Lower leg skin (tissue), 4 donors: Measurements from ENCODE around the gene AFAP1L1. TPM values are rescaled to one million over a fixed set of nuclear protein-coding genes. Genes with fewer than 3 reads are reported as not detected.

Source experiments
- DNase-seq, 2 donors: peaks; one replicate each; pipeline ENCODE4 v3.0.0-alpha.2; 2019; ENCODE audit warnings: low spot score in 2 of 2
- H3K4me3 ChIP-seq: fragments of 200-600 bp; sonication (generic); 2 replicates; pipeline ENCODE4 v1.5.1; 2017; ENCODE audit warnings: mild to moderate bottlenecking, low read depth; ENCODE audit not compliant: poor library complexity, severe bottlenecking
- POLR2A ChIP-seq, 2 donors: fragments of 450-650 bp; IDR thresholded peaks; one replicate each; pipeline ENCODE4 v1.6.1; 2016 to 2017; ENCODE audit warnings: antibody characterized with exemption in 2 of 2, mild to moderate bottlenecking in 1 of 2, moderate library complexity in 1 of 2
- WGBS, 2 donors: methylation state at CpG; one replicate each; pipeline ENCODE4 v1.1.5; 2018; 5-methylcytosine and 5-hydroxymethylcytosine counted together
- intact Hi-C: fragments of 100-400 bp; cut with DNase I; formaldehyde crosslinking; loops from one replicate; pipeline ENCODE4 v1.15.0; 2023; ENCODE audit warnings: low total_unique reads
- total RNA-seq, 4 donors: library from RNA; depleted of rRNA; stranded (reverse); fragments of >200 nt; gene quantifications; one replicate each; pipeline ENCODE4 v1.1.0, GENCODE V29; 2016
- TF ChIP-seq, protein P1 (sequence below), 3 donors: fragments of 450-650 bp; IDR thresholded peaks; one replicate each; pipeline ENCODE4 v1.5.1; 2016; ENCODE audit warnings: antibody characterized with exemption in 3 of 3, mild to moderate bottlenecking in 3 of 3, moderate library complexity in 2 of 3

AFAP1L1 gene
- total RNA-seq, 4 donors from 2014 or later = 6.3 to 10.8 (median 8.0) TPM

DNA sequence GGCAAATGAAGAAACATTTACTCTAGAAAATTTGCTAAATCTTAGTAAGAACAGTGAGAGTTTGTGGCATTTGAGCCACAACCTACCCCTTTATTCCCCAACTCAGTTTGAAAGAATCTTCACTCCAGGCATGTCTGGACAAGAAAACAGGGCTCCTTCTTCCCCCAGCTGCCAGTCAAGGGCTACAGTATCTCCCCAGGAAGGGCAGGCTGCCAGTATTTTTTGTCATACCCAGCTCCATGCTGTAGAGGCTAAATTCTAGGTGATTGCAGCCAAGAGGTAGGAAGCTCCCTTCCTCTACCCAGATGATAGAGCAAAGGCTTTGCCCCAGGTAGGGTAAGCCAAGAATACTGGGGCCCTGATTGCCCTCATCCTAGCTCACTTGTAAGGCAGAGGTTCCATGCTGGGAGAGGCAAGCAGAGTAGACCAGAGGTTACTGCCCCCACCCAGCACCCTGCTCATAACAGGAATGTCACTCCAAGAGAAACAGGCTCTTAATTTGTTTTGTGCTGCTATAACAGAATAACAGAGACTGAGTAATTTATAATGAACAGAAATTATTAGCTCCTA lies 53.6 kb downstream of the AFAP1L1 start:
- H3K4me3 ChIP-seq = no peak overlapping the region
- intact Hi-C loops = no loop called here
- TF ChIP-seq, protein P1, sequence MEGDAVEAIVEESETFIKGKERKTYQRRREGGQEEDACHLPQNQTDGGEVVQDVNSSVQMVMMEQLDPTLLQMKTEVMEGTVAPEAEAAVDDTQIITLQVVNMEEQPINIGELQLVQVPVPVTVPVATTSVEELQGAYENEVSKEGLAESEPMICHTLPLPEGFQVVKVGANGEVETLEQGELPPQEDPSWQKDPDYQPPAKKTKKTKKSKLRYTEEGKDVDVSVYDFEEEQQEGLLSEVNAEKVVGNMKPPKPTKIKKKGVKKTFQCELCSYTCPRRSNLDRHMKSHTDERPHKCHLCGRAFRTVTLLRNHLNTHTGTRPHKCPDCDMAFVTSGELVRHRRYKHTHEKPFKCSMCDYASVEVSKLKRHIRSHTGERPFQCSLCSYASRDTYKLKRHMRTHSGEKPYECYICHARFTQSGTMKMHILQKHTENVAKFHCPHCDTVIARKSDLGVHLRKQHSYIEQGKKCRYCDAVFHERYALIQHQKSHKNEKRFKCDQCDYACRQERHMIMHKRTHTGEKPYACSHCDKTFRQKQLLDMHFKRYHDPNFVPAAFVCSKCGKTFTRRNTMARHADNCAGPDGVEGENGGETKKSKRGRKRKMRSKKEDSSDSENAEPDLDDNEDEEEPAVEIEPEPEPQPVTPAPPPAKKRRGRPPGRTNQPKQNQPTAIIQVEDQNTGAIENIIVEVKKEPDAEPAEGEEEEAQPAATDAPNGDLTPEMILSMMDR (IDR thresholded peaks at IDR 0.05) = no peak
- no peak for TF ChIP-seq POLR2A (IDR thresholded peaks at IDR 0.05)
- peak in 1 of 2 donors; percentile 54 for DNase-seq

DNA sequence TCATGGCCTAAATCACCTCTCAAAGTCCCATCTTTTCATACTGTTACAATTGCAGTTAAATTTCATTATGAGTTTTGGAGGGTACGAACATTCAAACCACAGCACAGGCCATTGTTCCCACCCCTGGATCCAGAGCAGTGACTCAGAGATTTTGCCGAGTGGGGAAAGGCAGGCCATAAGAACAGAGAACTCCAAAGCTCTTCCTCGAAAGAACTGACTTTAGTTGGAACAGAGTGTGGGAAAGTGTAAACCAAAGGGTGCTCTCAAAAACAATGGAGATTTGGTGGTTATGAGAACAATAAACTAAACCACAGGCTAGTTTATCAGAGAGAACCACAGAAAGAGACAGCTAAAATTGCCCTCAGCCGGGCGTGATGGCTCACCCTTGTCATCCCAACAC lies 54.2 kb downstream of the AFAP1L1 start:
- H3K4me3 ChIP-seq = no peak overlapping the region
- WGBS, 2 donors = 92 to 96% methylated on average over 5 of the region's 5 CpGs
- TF ChIP-seq POLR2A (IDR thresholded peaks at IDR 0.05) = no peak
- TF ChIP-seq, protein P1 (IDR thresholded peaks at IDR 0.05) = no peak
- intact Hi-C loops = no loop called here
- no peak for DNase-seq

DNA sequence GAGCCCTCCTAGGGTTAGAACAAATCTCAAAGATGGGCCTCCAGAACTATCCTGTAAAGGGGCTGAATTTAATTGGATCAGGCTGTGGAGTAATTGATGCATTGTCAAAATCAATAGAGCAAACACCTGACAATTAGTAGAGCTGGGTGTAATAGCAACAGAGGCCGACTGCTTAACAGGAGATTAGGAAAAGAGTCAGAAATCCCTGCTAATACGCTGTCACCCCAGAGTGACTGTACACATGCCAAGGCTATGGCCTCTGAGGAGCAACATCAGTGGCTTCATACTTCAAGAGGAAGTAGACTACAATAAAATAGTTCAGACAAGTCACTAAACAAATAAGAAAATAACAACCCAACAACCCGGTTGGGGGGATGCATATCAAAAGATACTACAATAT lies 55.0 kb downstream of the AFAP1L1 start:
- TF ChIP-seq POLR2A (IDR thresholded peaks at IDR 0.05) = no peak
- TF ChIP-seq, protein P1 (IDR thresholded peaks at IDR 0.05) = no peak
- 81 to 87% methylated on average over 3 of the region's 3 CpGs for WGBS, 2 donors

DNA sequence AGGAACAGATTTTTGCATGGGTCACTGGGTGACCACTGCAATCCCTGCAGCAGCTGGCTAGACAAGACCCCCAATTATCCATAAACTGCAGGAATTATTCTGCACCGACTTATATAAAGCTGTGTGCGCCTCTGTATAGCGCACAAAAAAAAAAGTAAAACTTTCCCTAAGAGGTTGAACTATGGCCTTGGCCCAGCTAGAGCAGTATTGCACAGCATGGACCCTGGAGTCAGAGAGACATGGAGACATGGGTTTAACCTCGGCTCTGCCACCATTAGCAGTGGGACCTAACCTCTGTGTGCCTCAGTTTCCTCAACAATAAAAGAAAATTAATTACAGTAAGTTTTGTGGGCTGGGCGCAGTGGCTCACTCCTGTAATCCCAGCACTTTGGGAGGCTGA lies 56.5 kb downstream of the AFAP1L1 start:
- no peak overlapping the region for H3K4me3 ChIP-seq
- 95 to 96% methylated on average over 5 of the region's 5 CpGs for WGBS, 2 donors
- no peak for TF ChIP-seq POLR2A (IDR thresholded peaks at IDR 0.05)
- TF ChIP-seq, protein P1 (IDR thresholded peaks at IDR 0.05) = no peak
- DNase-seq = no peak
- intact Hi-C loops = no loop called here

More for the DNA sequence above, 55.0 kb downstream of the AFAP1L1 start:
- H3K4me3 ChIP-seq = no peak overlapping the region
- no peak for DNase-seq
- intact Hi-C loops = no loop called here

DNA sequence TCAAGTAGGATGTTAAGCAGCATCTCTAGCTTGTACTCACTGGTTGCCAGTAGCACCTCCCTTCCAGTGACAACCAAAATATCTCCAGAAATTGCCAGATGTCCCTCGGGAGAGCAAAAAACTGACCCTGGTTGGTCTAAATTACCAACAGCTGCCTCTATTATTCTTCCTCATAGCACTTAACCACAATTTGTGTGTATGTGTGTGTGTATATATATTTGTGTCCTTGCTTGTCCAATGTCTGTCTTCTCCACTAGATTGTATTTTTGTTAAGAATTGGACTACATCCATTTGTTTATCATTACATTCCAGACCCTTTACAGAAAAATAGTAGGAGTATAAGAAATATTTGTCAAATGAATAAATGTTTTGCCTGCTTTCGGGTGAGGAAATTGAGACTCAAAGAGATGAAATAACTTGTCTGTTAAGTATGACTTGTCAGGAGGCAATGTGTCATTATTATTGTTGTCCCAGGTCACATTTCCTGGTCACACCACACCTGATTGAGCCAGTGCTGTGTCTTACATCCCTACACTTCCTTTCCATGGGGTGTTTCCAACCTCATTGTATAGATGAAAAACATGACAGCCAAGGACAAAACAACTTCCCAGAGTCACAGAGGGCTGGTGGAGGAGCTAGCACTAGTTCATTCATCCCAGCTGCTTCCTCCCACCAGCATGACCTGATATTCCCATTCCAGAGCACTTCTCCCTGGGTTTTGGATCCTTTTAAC lies 62.2 kb downstream of the AFAP1L1 start:
- TF ChIP-seq, protein P1 (IDR thresholded peaks at IDR 0.05) = no peak
- no peak for TF ChIP-seq POLR2A (IDR thresholded peaks at IDR 0.05)
- WGBS, 2 donors = 74 to 86% methylated on average over 2 of the region's 2 CpGs
- DNase-seq = no peak
- intact Hi-C loops = no loop called here
- no peak overlapping the region for H3K4me3 ChIP-seq
